Left colon (tissue), 2 donors: ENCODE data around the gene ZG16B. TPM values are rescaled to one million over a fixed set of nuclear protein-coding genes. Genes with fewer than 3 reads are reported as not detected.

Source experiments
- ATAC-seq: fragments of 200-7000 bp; cut with Tn5 transposase; one replicate; pipeline ENCODE4 v1.9.1; 2020; ENCODE audit warnings: mild to moderate bottlenecking, moderate library complexity
- DNase-seq, 2 donors: peaks; one replicate each; pipeline ENCODE4 v3.0.0-alpha.2; 2020
- intact Hi-C, 2 donors: fragments of 100-400 bp; cut with DNase I in 1 of 2; cut with micrococcal nuclease in 1 of 2; formaldehyde crosslinking; loops; one replicate each; pipeline versions ENCODE4 v1.11.2 to v1.14.0; 2022; cut with DNase I, micrococcal nuclease
- total RNA-seq, 2 donors: library from RNA; stranded (reverse); fragmentation: NEBNext Ultra II Directional; extraction: Animal tissue kit (Norgen Biotek cat#: 25700); gene quantifications; one replicate each; pipeline ENCODE4 v1.2.1, GENCODE V29; 2021
- donor health status: DM: no; HTN: no; CAD: no.
- donor health status: DM: yes; HTN: yes; CAD: no.

The ZG16B gene
- total RNA-seq, 2 donors from 2014 or later, result 40.9 to 50.0 TPM

DNA sequence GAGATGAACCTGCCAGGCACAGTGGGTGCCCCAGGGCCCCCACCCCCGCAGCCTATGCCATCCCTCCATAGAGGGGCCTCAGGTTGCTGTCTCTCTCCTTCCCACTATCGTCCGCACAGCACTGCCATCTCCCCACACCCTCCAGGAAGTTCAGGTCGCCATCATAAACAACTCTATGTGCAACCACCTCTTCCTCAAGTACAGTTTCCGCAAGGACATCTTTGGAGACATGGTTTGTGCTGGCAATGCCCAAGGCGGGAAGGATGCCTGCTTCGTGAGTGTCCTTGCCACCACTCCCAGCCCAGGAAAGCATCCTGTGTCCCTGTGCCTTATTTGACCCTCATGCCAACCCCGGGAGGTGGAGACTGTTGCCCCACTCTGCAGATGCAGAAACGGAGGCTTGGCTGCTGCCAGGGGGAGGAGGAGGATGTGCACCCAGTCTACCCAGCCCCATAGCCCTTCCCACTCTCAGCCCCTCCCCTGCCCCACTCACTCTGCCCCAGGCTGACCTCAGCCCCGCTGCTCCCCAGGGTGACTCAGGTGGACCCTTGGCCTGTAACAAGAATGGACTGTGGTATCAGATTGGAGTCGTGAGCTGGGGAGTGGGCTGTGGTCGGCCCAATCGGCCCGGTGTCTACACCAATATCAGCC lies 9.1 kb upstream of the ZG16B start:
- ATAC-seq, result no peak
- intact Hi-C loops, result no loop called here
- no peak for DNase-seq

DNA sequence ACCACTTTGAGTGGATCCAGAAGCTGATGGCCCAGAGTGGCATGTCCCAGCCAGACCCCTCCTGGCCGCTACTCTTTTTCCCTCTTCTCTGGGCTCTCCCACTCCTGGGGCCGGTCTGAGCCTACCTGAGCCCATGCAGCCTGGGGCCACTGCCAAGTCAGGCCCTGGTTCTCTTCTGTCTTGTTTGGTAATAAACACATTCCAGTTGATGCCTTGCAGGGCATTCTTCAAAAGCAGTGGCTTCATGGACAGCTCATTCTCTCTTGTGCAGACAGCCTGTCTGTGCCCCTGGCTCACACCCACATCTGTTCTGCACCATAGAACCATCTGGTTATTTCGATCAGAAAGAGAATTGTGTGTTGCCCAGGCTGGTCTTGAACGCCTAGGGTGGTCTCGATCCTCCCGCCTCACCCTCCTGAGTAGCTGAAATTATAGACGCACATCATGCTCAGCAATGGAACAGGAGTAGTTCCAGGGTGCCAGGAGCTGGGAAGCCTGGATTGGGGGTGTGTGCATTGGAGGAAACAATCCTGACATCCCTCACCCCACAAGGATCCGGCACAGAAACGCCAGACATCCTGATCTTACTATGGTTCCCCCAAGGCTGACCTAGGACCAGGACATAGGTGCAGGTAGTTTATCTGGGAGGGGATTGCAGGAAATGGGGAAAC lies 8.5 kb upstream of the ZG16B start:
- no peak for DNase-seq
- intact Hi-C loops, result no loop called here
- ATAC-seq, result no peak

DNA sequence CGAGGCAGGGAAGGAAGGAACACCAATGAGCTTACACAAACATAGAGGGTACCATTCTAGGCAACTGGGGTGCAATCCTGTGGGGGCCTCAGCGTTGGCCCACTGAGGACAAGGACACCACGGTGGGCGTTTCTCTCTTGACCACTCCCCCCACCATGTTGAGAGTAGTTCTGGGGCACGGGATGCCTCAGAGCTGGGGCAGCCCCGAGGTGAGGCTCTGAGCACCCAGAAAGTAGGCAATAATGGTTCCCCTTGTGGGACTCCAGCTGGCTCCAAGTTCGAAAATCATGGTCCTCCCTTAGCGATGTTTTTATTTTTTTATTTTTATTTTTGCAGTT lies 8.0 kb upstream of the ZG16B start:
- intact Hi-C loops, result no loop called here
- ATAC-seq (no peak), DNase-seq (no peak)

DNA sequence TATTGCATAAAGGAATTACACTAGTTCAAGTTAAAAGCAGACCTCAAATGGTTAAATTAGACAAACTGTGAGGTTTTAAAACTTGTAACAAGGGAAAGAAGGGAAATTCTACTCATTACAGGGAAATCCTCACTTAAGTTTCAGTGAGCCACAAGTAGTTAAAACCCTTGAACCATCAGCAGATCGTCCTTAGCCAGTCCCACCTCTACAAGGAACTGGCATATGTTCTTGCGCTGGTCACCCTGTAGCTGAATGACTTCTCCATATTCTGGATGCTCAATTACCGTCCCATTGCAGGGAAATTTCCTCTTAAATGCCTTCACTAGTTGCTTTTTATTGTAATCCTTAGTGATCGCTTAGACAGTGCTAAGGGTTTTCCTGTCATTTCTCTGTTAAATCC lies 7.6 kb upstream of the ZG16B start:
- intact Hi-C loops, result no loop called here
- ATAC-seq (no peak), DNase-seq (no peak)

DNA sequence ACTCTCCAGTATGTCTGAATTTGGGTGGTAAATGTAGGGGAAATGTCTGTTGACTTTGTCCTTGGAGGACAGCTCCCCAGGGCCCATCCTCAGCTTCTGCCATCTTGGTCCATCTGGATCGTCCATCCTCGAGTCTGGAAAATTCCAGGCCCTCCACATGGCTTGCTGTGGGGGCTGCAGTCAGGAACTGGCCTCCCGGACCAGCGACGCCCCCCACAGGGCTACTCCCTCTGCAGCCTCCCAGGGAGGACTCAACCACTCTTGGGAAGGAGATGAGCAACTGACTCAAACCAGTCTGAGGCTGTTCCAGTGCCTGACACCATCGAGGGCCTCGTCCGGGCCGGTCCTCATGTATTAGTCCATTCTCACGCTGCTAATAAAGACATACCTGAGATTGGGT lies 5.5 kb upstream of the ZG16B start:
- intact Hi-C loops, result no loop called here
- ATAC-seq, result no peak
- DNase-seq, result no peak

DNA sequence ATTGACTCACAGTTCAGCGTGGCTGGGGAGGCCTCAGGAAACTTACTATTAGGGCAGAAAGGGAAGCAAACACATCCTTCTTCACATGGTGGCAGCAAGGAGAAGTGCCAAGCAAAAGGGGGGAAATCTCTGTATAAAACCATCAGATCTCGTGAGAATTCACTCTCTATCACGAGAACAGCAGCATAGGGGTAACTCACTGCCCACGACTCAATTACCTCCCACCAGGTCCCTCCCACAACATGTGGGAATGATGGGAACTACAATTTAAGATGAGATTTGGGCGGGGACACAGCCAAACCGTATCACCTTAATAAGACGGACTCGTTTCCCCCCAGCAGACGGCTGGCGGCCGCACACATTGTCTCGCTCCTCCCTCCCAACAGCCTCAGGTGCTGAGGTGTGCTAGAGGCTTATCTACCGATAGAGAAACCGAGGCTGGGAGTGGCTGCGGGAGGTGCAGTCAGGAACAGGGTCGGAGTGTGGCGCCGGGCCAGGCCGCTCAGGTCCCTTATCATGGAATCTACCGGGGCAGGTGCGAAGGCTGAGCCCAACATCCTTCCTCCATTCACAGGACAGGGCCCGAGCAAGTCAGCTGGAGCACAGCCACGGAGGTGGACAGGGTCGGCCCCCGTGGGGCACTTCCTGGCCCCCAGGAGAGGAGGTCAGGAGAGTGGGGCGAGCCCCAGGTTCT lies 4.9 kb upstream of the ZG16B start:
- intact Hi-C loops, result no loop called here
- no peak for DNase-seq

DNA sequence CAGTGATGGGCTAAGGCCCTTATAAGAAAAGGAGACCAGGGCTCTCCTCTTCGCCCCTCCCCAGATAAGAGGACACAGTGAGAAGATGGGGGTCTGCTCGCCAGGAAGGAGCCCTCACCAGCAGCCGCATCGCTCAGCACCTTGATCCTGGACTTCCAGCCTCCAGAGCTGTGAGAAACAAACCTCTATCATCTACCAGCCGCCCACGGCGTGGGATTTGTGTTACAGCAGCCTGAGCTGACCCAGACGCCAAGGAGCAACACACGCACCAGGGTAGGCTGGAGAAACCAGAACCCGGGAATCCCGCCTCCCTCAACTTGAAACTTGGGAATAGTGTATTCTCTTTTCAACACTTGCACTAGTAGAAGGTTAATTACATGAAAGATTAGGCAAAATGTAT lies 4.2 kb upstream of the ZG16B start:
- ATAC-seq, result no peak
- intact Hi-C loops, result no loop called here
- DNase-seq, result no peak

More for the DNA sequence above, 4.9 kb upstream of the ZG16B start:
- ATAC-seq, result no peak

DNA sequence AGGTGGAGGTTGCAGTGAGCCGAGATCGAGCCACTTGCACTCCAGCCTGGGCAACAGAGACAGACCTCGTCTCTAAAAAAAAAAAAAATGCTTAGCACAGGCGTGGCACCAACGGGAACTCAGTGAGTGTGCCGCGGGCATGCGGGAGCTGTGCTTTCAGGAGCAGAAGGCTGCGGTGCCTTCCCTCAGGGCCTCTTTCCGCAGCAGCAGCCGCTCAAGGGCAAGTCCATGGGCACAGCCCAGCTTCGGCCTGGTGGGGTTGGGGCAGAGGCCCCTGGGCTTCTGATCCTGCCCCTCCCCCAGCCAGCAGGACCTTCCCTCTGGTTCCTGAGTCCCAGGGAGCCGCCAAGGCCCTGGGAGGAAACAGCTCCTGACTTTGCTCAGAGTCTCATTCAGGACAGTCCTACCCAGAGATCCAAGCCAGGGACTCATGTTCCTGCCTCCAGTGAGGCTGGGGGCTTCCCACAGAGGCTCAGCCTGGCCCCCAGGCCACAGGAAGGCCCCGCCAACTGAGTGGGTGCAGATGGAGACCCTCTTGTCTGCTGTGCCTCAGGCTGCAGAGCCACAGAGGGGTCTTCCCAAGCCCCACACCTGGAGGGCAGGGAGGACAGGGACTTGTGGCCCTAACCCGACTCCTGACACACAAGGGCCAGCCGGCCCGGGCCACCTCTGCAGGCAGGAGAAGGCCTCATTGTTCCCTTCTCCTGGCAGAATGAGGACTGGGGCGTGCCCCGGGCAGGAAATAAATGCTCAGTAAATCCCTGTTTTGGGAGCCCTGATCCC lies 3.3 kb upstream of the ZG16B start:
- DNase-seq, result no peak
- intact Hi-C loops, result no loop called here
- ATAC-seq, result no peak

DNA sequence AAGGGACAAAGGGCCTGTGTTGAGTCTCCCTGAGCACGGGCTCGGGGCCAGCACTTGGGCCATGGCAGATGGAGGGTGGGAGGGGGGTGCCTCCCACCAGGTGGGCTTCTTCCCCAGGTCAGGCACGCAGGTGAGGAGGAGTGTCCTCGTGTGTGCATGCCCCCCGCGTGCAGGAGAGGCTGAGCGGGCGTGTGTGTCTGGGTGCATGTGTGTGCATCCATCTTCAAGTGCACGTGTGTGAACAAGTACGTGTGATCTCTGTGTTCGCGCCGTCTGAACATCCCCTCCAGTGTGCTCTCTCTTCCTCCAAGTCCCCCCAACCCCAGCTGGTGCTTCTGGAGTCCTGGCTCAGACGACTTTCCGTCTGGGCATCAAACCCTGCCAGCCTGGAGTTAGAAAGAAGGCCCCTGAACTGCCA lies 2.7 kb upstream of the ZG16B start:
- no peak for ATAC-seq
- intact Hi-C loops, result no loop called here
- no peak for DNase-seq

DNA sequence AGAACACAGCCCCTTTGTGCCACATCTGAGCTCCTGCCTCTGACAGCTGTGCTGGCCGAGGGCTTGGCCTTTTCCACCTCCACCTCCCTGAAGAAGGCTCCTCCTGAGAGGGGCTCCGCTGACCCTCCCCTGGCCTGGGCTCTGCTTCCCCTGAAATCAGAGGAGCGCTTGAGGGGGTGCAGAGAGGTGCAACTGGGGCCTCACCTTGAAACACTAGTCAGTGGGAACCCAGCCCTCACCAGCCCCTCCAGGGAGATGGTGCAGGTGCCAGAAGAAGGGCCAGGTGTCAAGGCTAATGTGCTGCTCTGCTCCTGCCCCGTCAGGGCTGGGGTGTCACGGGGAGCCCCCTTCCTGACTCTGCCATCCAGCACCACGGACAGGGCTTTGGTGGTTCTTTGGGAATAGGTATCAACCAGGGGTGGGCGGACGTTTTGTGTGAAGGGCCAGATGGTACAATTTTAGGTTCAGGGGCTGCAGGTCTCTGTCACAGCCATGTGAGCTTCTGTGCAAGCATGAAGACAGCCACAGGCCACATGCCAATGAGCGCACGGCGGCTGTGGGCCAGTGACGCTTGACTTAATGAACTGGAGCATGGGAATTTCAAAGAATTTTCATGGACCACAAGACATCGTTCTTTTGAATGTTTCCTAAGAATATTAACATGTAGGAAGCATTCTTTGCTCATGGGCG lies 2.1 kb upstream of the ZG16B start:
- DNase-seq (no peak), ATAC-seq (no peak)

DNA sequence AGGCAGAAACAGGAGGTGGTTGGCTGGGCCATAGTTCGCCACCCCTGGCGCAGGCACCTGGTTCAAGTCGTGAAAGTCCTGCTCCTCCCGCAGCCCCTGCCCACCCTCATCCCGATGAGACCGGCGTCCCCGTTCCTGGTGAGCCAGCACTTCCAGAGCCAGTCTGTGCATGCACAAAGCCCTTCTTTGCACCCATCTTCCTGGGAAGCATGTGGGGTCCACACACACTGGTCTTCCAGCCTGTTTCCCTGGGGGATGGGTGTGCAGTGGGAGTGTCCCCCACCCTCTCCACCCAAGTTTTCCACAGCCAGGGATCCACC lies 1.6 kb upstream of the ZG16B start:
- DNase-seq (no peak), ATAC-seq (no peak)
- intact Hi-C loops, result no loop called here

More for the DNA sequence above, 2.1 kb upstream of the ZG16B start:
- intact Hi-C loops, result no loop called here

DNA sequence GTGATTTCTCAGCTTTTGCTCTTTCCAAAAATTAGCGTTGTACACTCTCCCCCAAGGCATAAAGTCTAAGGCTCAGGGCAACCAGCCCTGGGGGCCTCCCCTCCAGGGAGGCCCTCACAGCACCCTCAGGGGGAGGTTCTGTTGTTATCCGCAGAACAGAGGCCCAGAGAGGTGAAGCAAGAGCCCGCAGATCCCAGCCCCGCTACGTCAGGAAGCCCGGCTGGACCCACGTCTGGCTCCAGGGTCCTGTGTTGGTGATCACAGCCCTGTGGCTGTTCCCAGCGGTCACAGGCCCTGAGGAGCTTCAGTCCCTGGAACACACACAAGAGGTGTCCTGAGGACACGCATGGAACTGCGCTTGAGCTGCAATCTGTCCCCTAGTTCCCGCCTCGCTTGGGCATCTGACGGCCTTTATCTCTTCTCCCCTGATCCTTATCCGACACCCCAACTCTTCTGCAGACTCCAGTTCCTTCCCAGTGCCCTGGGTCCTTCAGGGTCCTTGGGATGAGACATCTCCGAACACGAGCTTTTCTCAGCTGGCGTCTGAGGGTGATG lies 1.1 kb upstream of the ZG16B start:
- ATAC-seq, result no peak
- intact Hi-C loops, result no loop called here
- no peak for DNase-seq

DNA sequence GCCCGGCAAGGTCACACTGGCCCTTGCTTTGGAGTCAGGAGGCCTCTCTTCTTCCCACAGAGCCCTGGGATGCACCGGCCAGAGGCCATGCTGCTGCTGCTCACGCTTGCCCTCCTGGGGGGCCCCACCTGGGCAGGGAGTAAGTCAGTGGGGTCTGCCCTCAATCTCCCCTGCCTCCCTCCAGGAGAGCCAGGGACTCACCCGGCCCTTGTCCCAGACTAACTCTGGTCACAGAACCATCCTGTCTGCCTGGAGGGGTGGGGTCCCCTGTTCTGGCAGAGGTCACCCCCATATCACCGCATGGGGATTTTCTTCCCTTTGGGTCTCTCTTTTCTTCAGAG lies 222 bp downstream of the ZG16B start:
- ATAC-seq, result no peak
- DNase-seq, result no peak
- intact Hi-C loops, result no loop called here

DNA sequence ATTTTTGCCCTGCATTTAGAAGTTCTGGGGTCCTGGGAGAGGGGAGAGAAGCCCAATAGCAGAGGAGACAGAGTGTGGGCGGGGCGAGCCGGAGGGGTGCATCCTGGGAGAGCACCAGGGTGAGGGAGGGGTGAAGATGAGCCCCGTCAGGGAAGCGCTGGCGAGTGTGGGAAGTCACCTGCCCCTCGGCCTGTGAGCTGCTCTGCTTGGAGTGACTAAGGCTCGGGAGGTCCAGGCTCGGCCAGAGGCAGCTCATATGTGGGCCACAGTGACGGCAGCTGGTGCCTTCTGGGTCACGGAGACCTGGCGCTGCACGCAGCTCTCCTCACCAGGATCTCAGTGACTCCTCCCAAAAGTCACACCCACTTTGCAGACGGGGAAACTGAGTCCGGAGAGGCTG lies 1.1 kb downstream of the ZG16B start:
- no peak for DNase-seq
- ATAC-seq, result no peak
- intact Hi-C loops, result no loop called here

DNA sequence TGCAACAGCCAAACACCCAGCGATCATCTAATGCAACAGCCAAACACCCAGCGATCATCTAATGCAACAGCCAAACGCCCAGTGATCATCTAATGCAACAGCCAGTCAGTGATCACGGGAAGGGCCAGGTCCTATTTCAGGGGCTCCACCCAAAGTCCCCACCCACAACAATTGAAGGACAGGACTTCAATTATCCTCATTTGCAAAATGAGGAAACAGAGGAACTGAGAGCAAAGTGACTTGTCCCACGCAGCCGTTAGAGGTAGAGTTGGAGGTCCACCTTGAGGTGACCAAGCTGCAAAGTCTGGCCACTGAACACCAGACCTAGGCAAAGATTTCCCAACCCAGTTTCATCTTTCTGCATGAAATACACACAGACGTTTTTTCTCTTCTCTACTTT lies 3.7 kb downstream of the ZG16B start:
- ATAC-seq, result no peak
- DNase-seq, result no peak
- intact Hi-C loops, result no loop called here

DNA sequence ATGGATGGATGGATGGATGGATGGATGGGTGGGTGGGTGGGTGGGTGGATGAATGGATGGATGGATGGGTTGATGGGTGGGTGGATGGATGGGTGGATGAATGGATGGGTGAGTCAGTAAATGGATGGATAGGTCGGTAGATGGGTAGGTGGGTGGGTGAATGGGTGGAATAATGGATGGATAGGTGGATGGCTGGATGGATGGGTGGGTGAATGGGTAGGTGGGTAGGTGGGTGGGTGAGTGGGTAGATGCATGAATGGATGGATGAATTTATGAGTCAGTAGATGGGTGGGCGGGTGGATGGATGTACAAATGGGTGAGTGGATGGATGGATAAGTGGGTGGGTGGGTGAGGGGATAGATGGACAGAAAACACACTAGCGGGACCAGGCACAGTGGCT lies 4.9 kb downstream of the ZG16B start:
- intact Hi-C loops, result no loop called here
- ATAC-seq (no peak), DNase-seq (no peak)

DNA sequence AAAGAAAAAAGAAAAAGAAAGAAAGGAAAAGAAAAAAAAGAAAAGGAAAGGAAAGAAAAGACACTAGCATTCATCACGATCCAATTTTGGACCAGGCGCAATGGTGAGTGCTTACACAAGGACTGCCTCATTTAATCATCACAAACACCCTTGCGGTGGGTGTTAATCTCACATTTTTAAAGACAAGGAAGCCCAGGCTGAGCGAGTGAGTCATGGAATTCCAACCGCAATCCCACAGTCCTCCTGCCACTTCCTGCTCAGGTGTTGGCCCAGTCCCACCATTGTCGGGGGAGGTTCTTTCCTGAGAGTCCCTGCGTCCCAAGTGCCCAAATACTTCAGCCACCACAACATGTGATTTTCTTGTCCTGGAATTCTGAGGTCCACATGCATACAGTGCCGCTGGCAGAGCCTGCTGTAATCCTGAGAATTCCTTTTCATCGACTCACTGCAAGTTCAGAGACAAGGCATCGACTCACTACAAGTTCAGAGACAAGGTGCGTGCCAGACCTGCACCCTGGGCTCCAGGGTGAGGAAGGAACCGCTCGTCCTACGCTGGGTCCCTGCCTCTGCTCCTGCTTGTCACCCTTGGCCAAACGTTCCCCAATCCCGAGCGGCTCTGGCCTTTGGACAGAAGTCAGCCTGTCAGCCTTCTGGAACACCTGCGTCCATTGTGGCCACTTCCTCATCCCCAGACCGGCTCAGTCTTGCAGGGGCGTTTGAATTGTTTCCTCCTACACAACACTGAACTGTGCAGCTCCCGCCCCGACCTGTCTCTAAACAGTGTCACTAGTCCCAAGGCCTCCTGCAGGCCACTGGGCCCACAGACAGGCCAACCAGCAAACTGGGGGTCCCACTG lies 5.8 kb downstream of the ZG16B start:
- peak in 1 of 2 donors; percentile 75 for DNase-seq

More for the DNA sequence above, 5.8 kb downstream of the ZG16B start:
- peak; percentile 79 for ATAC-seq
- intact Hi-C loops, result no loop called here
